Measurements from ENCODE around the gene LILRB5. TPM values are rescaled to one million over a fixed set of nuclear protein-coding genes. Genes with fewer than 3 reads are reported as not detected.

LILRB5 gene
- total and polyA plus RNA-seq, 7 donors, result 2.2 to 27.0 (median 11.4) TPM

GRCh38 chr19:54211235-54211634 is 45.8 kb downstream of the LILRB5 start:
- 67 to 78% methylated on average over 12 of the region's 12 CpGs for WGBS, 2 donors
- no peak overlapping the region for H3K4me3 ChIP-seq
- no peaks in the 10 kb centered on the region for H3K27me3 ChIP-seq
- no peak for DNase-seq
- intact Hi-C loops (cut with DNase I), result no loop called here
- no peaks in the 10 kb centered on the region for H3K9me3 ChIP-seq
- peaks cover 17 to 24% (median 19%) of the 10 kb centered on the region in 4 donors for H3K36me3 ChIP-seq
- TF ChIP-seq CTCF (IDR thresholded peaks at IDR 0.05), result no peak
- no peak for TF ChIP-seq EP300 (IDR thresholded peaks at IDR 0.05)
- TF ChIP-seq POLR2AphosphoS5 (IDR thresholded peaks at IDR 0.05), result no peak
- TF ChIP-seq POLR2A (IDR thresholded peaks at IDR 0.05), result no peak
- peaks cover 0 to 41% (median 29%) of the 10 kb centered on the region in 4 donors for H3K4me1 ChIP-seq
- H3K27ac ChIP-seq, result peak overlapping the region in 1 of 4 donors; percentile 76

GRCh38 chr19:54209811-54210494 is 47.1 kb downstream of the LILRB5 start:
- WGBS, 2 donors, result 3 to 23% methylated on average over 10 of the region's 10 CpGs
- Histone ChIP-seq H3K27ac (peak overlapping the region; percentile 65 to 76 (median 76)), H3K9me3 (no peaks in the 10 kb centered on the region), H3K4me1 (peaks cover 0 to 54% (median 40%) of the 10 kb centered on the region in 4 donors), H3K27me3 (no peaks in the 10 kb centered on the region), H3K36me3 (peaks cover 22 to 36% (median 27%) of the 10 kb centered on the region in 4 donors), H3K4me3 (no peak overlapping the region)
- intact Hi-C loops (cut with DNase I), result loop anchor here (10.0 kb wide), 1 partner anchor 255 kb away; the partner anchor contains the start of gene LENG9
- peak; percentile 96 for DNase-seq
- TF ChIP-seq POLR2A (IDR thresholded peaks at IDR 0.05), result no peak
- TF ChIP-seq CTCF (IDR thresholded peaks at IDR 0.05), result no peak
- TF ChIP-seq EP300 (IDR thresholded peaks at IDR 0.05), result peak in 2 of 4 donors; percentile 24 to 28
- peak; percentile 20 to 78 (median 53) for TF ChIP-seq POLR2AphosphoS5 (IDR thresholded peaks at IDR 0.05)

- TF ChIP-seq CTCF (IDR thresholded peaks at IDR 0.05), result no peak
- no peak for TF ChIP-seq EP300 (IDR thresholded peaks at IDR 0.05)
- TF ChIP-seq POLR2AphosphoS5 (IDR thresholded peaks at IDR 0.05), result no peak
- TF ChIP-seq POLR2A (IDR thresholded peaks at IDR 0.05), result no peak
- Histone ChIP-seq H3K4me1 (peaks cover 0 to 61% (median 47%) of the 10 kb centered on the region in 4 donors), H3K27ac (peak overlapping the region; percentile 65 to 76 (median 76)), H3K27me3 (no peaks in the 10 kb centered on the region), H3K9me3 (no peaks in the 10 kb centered on the region), H3K4me3 (no peak overlapping the region), H3K36me3 (peaks cover 23 to 44% (median 27%) of the 10 kb centered on the region in 4 donors)
- WGBS, 2 donors, result 50 to 58% methylated on average over 24 of the region's 24 CpGs
- DNase-seq, result no peak
- intact Hi-C loops (cut with DNase I), result loop anchor here (10.0 kb wide), 1 partner anchor 256 kb away; the partner anchor contains the start of gene LENG9
Observed at GRCh38 chr19:54209058-54209810, 47.8 kb downstream of the LILRB5 start.

GRCh38 chr19:54208784-54209057 is 48.4 kb downstream of the LILRB5 start:
- Histone ChIP-seq H3K4me3 (no peak overlapping the region), H3K27ac (peak overlapping the region; percentile 65 to 76 (median 76))
- intact Hi-C loops (cut with DNase I), result loop anchor here (10.0 kb wide), 1 partner anchor 256 kb away; the partner anchor contains the start of gene LENG9

More at GRCh38 chr19:54208784-54209057, 48.4 kb downstream of the LILRB5 start:
- Histone ChIP-seq H3K36me3 (peaks cover 23 to 49% (median 30%) of the 10 kb centered on the region in 4 donors), H3K27me3 (no peaks in the 10 kb centered on the region), H3K4me1 (peaks cover 0 to 66% (median 52%) of the 10 kb centered on the region in 4 donors), H3K9me3 (no peaks in the 10 kb centered on the region)
- TF ChIP-seq POLR2AphosphoS5 (IDR thresholded peaks at IDR 0.05) (no peak), EP300 (IDR thresholded peaks at IDR 0.05) (no peak), POLR2A (IDR thresholded peaks at IDR 0.05) (no peak), CTCF (IDR thresholded peaks at IDR 0.05) (no peak)
- DNase-seq, result no peak
- WGBS, 2 donors, result 59 to 72% methylated on average over 8 of the region's 8 CpGs
